ENCODE measurements around the gene ARRDC1.

ARRDC1 gene

DNA sequence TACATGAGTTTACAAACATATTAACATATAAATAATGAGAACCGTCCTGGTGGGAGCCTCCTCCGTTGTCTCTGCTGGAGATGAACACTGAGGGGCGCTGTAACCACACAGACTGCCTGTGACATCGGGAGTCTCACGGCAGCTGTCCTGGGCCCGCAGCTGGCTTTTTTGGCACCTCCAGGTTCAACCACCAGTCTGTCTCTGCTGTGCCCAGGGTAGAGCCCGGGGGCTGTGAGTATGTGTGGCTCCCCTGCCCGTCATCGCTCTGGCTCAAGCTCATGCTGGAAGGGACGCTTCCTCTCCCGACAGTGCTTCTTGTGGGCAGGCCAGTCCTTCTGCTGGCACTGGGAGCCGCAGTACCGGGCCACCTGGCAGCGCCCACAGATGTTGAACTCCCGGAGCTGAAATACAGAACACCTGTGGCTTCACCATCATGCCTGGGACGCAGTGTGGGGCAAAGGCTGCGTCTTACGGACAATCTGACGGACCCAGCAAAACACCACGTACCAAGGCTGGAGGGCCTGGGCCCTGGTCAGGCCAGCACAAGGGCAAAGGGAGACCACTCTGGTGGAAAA is 23.1 kb upstream of the ARRDC1 start:
- Mint-ChIP-seq H3K4me1 (peaks cover 7% of the 10 kb centered on the region), H3K27ac (no peak overlapping the region)
- TF ChIP-seq, protein P1, sequence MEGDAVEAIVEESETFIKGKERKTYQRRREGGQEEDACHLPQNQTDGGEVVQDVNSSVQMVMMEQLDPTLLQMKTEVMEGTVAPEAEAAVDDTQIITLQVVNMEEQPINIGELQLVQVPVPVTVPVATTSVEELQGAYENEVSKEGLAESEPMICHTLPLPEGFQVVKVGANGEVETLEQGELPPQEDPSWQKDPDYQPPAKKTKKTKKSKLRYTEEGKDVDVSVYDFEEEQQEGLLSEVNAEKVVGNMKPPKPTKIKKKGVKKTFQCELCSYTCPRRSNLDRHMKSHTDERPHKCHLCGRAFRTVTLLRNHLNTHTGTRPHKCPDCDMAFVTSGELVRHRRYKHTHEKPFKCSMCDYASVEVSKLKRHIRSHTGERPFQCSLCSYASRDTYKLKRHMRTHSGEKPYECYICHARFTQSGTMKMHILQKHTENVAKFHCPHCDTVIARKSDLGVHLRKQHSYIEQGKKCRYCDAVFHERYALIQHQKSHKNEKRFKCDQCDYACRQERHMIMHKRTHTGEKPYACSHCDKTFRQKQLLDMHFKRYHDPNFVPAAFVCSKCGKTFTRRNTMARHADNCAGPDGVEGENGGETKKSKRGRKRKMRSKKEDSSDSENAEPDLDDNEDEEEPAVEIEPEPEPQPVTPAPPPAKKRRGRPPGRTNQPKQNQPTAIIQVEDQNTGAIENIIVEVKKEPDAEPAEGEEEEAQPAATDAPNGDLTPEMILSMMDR (IDR thresholded peaks at IDR 0.05), result peak; percentile 27

DNA sequence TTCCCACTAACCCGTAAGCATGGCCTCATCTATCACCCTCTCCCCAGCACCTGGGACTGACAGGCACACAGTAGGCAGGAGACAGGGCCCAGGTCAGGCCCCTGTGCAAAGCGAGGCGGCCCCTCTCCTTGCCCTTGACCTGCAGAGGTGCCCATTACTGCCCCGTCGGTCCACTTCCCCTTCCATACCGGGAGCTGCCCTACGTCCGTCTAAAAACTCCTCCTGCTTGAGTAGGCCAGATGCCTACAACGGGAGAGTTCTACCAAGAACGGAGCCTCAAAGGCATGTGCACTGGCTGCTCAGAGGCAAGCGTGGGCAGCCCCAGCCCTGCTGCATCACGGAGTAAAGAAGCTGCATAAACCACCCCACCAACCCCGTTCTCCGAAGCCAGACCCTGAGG is 22.1 kb upstream of the ARRDC1 start:
- peaks cover 7% of the 10 kb centered on the region for H3K4me1 Mint-ChIP-seq
- H3K27ac Mint-ChIP-seq, result no peak overlapping the region
- DNase-seq, result no peak
- no peaks in the 10 kb centered on the region for H3K27me3 Mint-ChIP-seq (ENCODE audit: low read depth, poor library complexity)
- TF ChIP-seq, protein P1 (IDR thresholded peaks at IDR 0.05), result no peak
- no peak overlapping the region for H3K4me3 Mint-ChIP-seq
- peaks cover 43% of the 10 kb centered on the region for H3K36me3 Mint-ChIP-seq (ENCODE audit: low read depth)
- H3K9me3 Mint-ChIP-seq, result no peaks in the 10 kb centered on the region

More for the DNA sequence above, 23.1 kb upstream of the ARRDC1 start:
- H3K36me3 Mint-ChIP-seq (ENCODE audit: low read depth), result peaks cover 34% of the 10 kb centered on the region
- H3K4me3 Mint-ChIP-seq, result no peak overlapping the region
- DNase-seq, result peak; percentile 32
- H3K9me3 Mint-ChIP-seq, result no peaks in the 10 kb centered on the region
- H3K27me3 Mint-ChIP-seq (ENCODE audit: low read depth, poor library complexity), result no peaks in the 10 kb centered on the region

DNA sequence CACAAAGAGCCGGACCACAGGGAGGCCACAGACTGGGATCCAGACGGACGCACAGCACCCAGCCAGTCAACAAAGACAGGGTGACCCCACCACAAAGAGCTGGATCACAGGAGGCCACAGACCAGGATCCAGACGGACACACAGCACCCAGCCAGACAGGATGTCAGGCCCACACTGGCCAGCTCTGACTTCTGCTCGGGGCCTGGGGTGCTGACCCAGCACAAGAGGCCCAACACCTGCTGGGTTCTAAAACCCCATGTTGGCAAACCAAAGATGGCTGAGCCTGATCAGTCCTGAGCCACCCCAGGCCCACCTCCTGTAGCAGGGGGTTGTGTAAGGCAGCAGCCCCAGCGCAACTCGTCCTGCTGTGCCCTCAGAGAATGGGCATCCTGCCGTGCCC is 21.5 kb upstream of the ARRDC1 start:
- DNase-seq, result no peak
- H3K4me3 Mint-ChIP-seq, result no peak overlapping the region
- peaks cover 12% of the 10 kb centered on the region for H3K4me1 Mint-ChIP-seq
- no peaks in the 10 kb centered on the region for H3K9me3 Mint-ChIP-seq
- no peak overlapping the region for H3K27ac Mint-ChIP-seq
- H3K27me3 Mint-ChIP-seq (ENCODE audit: low read depth, poor library complexity), result no peaks in the 10 kb centered on the region
- TF ChIP-seq, protein P1 (IDR thresholded peaks at IDR 0.05), result no peak
- peaks cover 45% of the 10 kb centered on the region for H3K36me3 Mint-ChIP-seq (ENCODE audit: low read depth)

DNA sequence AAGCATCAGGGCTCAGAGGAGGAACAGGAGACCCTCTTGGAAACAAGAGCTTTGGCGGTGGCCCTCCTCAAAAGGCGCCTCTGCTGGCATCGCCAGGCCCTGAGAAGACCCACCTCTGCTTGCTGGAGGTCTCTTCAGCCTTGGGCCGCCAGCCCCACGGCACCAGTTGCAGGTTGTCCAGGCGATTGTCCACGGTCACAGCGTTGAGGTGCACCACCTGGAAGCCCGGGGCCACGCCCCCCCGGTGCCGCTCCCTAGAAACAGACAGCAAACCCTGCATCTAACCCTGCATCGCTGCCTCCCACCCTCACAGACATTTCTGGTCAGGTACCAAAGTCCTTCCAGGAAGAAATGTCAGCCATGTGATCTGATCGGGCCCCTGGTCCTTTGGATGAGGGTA is 18.6 kb upstream of the ARRDC1 start:
- Mint-ChIP-seq H3K27ac (no peak overlapping the region), H3K9me3 (no peaks in the 10 kb centered on the region), H3K4me1 (peaks cover 23% of the 10 kb centered on the region), H3K36me3 (ENCODE audit: low read depth) (peaks cover 40% of the 10 kb centered on the region), H3K27me3 (ENCODE audit: low read depth, poor library complexity) (no peaks in the 10 kb centered on the region), H3K4me3 (no peak overlapping the region)
- TF ChIP-seq, protein P1 (IDR thresholded peaks at IDR 0.05), result no peak
- DNase-seq, result no peak

DNA sequence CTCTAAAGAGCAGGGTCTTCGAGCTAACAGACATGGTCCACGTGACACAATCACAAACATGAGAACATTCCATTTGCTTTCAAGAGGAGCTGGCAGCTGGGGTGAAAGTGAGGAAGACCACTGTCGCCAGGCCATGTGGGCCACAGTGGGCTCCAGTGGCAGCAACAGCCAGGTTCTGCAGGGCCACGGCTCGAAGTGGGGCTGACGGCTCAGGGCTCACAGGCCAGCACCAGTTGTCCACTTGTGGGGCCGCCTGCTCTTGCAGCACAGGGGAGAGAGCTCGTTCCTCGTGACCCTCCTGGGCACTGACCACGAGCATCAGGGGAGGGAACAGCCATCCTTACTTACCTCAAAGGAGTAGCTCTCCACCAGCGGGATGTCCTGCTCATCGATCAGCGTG is 17.2 kb upstream of the ARRDC1 start:
- Mint-ChIP-seq H3K36me3 (ENCODE audit: low read depth) (peaks cover 31% of the 10 kb centered on the region), H3K4me3 (peak overlapping the region; percentile 85)

DNA sequence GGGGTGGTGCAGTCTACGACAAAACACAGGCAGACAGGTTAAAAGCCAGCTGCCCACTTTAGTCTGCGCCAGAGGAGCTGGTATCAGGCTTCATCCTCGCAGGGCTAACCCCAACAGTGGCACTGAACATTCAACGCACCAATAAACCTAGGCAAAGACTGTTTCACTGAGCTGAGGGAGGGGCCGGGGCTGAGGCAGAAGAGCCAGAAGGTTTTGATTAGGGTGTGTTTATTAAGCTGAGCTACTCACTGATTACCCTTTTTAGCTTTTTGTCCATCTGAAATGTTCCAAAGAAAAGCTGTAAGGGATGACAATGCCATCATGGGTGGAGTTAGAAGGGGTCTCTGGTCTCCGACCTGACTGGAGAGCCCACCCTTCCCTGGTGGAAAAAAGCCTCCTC is 16.6 kb upstream of the ARRDC1 start:
- H3K36me3 Mint-ChIP-seq (ENCODE audit: low read depth), result peaks cover 26% of the 10 kb centered on the region
- H3K4me3 Mint-ChIP-seq, result peak overlapping the region; percentile 85
- DNase-seq, result no peak
- H3K4me1 Mint-ChIP-seq, result peaks cover 33% of the 10 kb centered on the region
- no peaks in the 10 kb centered on the region for H3K9me3 Mint-ChIP-seq
- TF ChIP-seq, protein P1 (IDR thresholded peaks at IDR 0.05), result no peak
- H3K27me3 Mint-ChIP-seq (ENCODE audit: low read depth, poor library complexity), result no peaks in the 10 kb centered on the region
- no peak overlapping the region for H3K27ac Mint-ChIP-seq

More for the DNA sequence above, 17.2 kb upstream of the ARRDC1 start:
- H3K9me3 Mint-ChIP-seq, result no peaks in the 10 kb centered on the region
- peaks cover 29% of the 10 kb centered on the region for H3K4me1 Mint-ChIP-seq
- H3K27ac Mint-ChIP-seq, result no peak overlapping the region
- no peak for DNase-seq
- H3K27me3 Mint-ChIP-seq (ENCODE audit: low read depth, poor library complexity), result no peaks in the 10 kb centered on the region
- TF ChIP-seq, protein P1 (IDR thresholded peaks at IDR 0.05), result no peak

Data from nephron progenitor cell (in vitro differentiated cells).